RWPE1 (cell line): ENCODE data around the gene DDX27.
"Not testable (repeated sequence)": the region's sequence is repeated elsewhere in the genome, so short reads cannot be mapped to it uniquely, and the experiment has no call there.

ENCODE experiments used
- CTCF ChIA-PET: fragments of 350-600 bp; sonication (Branson Sonifier 250); formaldehyde crosslinking; extraction: SDS; loops from one replicate; lab custom pipeline; 2021; lab: Yijun Ruan, JAX
- POLR2A ChIA-PET: fragments of 400-600 bp; formaldehyde crosslinking; extraction: SDS; loops from one replicate; lab custom pipeline; 2020; ENCODE audit warnings: antibody characterized with exemption; ENCODE audit not compliant: low non-redundant PET; lab: Yijun Ruan, JAX
- DNase-seq: peaks from one replicate; pipeline ENCODE4 v3.0.0; 2012; ENCODE audit warnings: low spot score
- H3K27ac ChIP-seq: fragments of 450-650 bp; 2 replicates; pipeline ENCODE4 v1.5.1; 2017
- TF ChIP-seq, protein P1 (sequence below): fragments of 450-650 bp; conservative IDR thresholded peaks from 2 replicates; pipeline ENCODE4 v1.5.1; 2017; ENCODE audit warnings: low read depth, mild to moderate bottlenecking

DDX27 gene

DNA sequence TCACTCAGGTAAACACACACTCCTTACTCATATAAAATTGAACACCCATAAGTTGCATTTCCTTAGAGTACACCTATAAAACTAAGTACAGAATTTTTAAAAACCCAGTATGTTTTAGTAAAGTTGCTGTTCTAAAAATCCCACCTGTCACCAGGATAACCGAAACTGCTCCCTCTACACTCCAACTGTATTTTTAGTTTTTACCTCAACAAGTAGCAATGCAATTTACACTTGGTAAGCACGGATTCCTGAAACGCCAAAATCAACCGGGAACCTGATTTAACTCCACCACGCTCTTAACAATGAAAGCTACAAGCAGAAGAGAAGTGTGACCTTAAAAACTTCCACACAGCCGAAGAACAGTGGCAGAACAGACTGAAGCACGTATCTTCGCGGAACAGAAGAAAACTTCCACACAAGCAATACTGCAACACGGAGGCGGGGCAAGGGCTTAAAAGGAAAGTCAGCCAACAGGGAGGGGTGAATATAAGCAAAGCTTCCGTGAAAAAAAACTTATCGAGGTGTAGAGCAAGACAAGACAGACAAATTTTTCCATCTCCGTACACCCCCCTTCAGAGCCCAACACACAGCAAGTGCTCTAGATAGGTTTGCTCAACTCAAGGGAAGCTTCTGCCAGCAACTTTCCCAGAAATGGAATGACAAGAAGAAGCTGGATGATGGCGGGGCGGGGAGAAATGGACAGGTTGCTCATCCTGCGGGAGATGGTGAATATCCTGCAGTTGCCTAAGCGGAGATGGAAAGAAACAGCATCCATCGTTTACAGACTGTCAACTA lies 32.5 kb upstream of the DDX27 start:
- H3K27ac ChIP-seq, result peak overlapping the region; percentile 86
- DNase-seq, result peak; percentile 79
- POLR2A ChIA-PET, result interaction anchor here (0.5 kb wide), 2 partner anchors 19 to 20 kb away, joined by 3 to 4 read pairs; no protein-coding TSS in a partner anchor
- CTCF ChIA-PET, result interaction anchor here (1.1 kb wide), 1 partner anchor 30 kb away, joined by 4 read pairs; no protein-coding TSS in a partner anchor
- TF ChIP-seq, protein P1, sequence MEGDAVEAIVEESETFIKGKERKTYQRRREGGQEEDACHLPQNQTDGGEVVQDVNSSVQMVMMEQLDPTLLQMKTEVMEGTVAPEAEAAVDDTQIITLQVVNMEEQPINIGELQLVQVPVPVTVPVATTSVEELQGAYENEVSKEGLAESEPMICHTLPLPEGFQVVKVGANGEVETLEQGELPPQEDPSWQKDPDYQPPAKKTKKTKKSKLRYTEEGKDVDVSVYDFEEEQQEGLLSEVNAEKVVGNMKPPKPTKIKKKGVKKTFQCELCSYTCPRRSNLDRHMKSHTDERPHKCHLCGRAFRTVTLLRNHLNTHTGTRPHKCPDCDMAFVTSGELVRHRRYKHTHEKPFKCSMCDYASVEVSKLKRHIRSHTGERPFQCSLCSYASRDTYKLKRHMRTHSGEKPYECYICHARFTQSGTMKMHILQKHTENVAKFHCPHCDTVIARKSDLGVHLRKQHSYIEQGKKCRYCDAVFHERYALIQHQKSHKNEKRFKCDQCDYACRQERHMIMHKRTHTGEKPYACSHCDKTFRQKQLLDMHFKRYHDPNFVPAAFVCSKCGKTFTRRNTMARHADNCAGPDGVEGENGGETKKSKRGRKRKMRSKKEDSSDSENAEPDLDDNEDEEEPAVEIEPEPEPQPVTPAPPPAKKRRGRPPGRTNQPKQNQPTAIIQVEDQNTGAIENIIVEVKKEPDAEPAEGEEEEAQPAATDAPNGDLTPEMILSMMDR, result no peak

DNA sequence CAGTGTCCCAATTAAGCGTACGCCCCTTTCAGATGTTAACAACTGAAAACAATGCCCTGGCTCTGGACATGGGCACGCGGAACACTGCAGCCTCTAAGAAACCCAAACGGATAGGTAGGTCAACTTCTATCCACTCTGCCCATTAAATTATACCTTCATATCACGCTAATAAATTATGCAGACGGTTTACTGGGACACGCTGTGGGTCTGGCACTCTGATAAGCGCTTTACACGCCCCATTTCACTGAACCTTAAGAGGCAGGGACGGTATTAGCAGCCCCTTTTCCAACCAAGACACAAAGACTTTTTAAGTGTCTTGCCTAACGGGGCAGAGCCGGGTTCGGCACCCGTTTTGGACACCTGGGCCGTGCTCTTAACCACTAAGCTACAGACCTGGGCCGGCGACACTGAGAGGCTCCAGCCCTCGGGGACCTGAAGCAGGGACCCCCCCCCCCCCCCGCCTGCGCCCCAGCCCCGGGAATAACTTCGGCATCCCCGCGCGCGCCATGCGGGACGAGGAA lies 31.8 kb upstream of the DDX27 start:
- POLR2A ChIA-PET, result interaction anchor here (0.5 to 0.7 kb wide), 4 partner anchors 8 to 52 kb away, joined by 3 to 5 read pairs (median 4); no protein-coding TSS in a partner anchor
- peak; percentile 34 for DNase-seq
- TF ChIP-seq, protein P1, result no peak
- H3K27ac ChIP-seq, result peak overlapping the region; percentile 86
- CTCF ChIA-PET, result interaction anchor here (0.6 kb wide), 2 partner anchors 10 to 54 kb away, joined by 3 read pairs; no protein-coding TSS in a partner anchor

DNA sequence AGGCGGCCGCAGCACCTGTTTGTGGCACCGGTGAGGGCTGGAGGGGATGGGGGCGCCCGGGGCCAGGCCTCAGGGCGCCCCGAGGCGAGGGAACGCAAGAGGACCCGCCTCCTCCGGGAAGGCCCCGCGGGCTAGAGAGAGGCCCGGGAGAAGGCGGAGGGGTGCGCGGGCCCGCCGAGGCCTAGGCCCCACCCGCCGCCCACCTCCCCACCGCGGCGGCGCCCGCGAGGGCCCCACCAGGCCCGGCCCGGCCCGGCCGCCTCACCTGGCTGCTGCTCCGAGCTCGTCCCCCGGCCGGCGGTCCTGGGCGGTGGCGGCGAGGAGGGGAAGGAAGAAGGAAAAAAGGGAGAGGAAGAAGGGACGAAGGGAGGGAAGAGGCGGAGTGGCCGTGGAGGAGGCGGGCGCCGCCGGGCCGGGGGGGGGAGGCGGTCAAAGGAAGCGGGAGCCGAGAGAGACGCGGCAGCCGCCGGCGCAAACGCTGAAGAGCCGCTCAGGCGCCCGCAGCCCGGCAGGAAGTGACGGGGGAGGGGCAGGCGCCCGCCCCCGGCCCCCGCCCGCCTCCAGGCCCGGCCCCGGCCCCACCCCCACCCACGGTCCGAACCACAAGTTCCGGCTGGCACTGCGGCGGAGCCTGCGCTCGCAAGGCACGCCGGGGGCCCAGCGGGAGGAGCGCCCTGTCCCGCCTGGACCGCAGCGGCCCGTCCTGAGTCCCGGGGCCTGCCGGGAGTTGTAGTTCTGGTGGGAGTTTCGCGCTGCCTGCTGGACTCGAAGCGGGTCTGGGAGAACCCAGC lies 31.2 kb upstream of the DDX27 start, which contains the start of gene STAU1:
TSS of gene STAU1 (minus strand) at position 484 of the 791 bp plus-strand sequence. CDS start 22,133 bp downstream, outside the sequence.
- ChIA-PET CTCF (interaction anchor here (0.6 to 1.0 kb wide), 6 partner anchors 9 to 1410 kb away, joined by 3 read pairs; no protein-coding TSS in a partner anchor), POLR2A (interaction anchor here (0.6 to 0.7 kb wide), 3 partner anchors 9 to 52 kb away, joined by 3 to 5 read pairs (median 4); no protein-coding TSS in a partner anchor)
- TF ChIP-seq, protein P1, result no peak
- DNase-seq, result peak; percentile 100
- peak within 1 kb of the TSS; percentile 86 for H3K27ac ChIP-seq

DNA sequence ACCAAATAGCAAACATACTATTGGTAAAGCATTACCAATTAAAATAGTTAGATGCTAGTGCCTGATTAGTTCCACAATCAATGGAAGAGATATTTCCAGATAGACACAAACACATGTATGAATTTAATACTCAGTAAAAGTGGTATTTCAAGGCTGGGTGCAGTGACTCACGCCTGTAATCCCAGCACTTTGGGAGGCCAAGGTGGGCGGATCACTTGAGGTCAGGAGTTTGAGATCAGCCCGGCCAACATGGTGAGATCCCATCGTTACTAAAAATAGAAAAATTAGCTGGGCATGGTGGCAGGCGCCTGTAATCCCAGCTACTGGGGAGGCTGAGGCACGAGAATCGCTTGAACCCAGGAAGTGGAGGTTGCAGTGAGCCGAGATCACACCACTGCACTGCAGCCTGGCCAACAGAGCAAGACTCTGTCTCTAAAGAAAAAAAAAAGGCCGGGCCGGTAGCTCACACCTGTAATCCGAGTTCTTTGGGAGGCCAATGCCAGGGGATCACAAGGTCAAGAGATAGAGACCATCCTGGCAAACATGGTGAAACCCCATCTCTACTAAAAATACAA lies 26.2 kb upstream of the DDX27 start:
- POLR2A ChIA-PET, CTCF ChIA-PET, H3K27ac ChIP-seq, DNase-seq: not testable (repeated sequence)

DNA sequence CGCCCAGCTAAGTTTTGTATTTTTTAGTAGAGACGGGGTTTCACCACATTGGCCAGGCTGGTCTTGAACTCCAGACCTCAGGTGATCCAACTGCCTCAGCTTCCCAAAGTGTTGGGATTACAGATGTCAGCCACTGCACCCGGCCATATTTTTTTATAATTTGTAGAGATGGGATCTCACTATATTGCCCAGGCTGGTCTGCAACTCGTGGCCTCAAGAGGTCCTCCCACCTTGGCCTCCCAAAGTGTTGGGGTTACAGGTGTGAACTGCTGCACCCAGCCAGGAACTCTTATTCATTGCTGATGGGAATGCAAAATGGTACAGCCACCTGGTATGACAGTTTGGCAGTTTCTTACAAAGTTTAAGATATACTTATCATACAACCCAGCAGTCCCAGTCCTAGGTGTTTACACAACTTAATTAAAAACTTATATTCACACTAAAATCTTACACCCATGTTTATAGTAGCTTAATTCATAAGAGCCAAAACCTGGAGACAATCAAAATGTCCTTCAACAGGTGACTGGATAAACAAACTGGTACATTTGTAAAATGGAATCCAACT lies 19.4 kb upstream of the DDX27 start:
- ChIA-PET CTCF (interaction anchor here (0.6 to 0.8 kb wide), 3 partner anchors 18 to 155 kb away, joined by 3 to 4 read pairs (median 3); no protein-coding TSS in a partner anchor), POLR2A (no interaction called here)
- no peak overlapping the region for H3K27ac ChIP-seq
- TF ChIP-seq, protein P1, result no peak
- DNase-seq, result no peak

DNA sequence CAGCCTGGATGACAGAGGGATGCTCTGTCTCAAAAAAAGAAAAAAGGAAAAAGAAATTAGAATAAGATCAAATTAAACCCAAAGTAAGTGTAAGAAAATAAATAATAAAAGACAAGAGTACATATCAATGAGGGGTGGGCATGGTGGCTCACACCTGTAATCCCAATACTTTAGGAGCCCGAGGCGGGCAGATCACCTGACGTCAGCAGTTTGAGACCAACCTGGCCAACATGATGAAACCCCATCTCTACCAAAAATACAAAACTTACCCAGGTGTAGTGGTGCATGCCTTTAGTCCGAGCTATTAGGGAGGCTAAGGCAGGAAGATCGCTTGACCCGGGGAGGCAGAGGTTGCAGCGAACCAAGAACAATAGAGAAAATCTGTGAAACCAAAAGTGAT lies 16.2 kb upstream of the DDX27 start:
- TF ChIP-seq, protein P1, result no peak
- CTCF ChIA-PET, result no interaction called here

More for the DNA sequence above, 16.2 kb upstream of the DDX27 start:
- POLR2A ChIA-PET, result no interaction called here
- H3K27ac ChIP-seq, result no peak overlapping the region
- no peak for DNase-seq
